Mesendoderm (in vitro differentiated cells): ENCODE measurements around the gene RBM15.

Source experiments
- DNase-seq: peaks from one replicate; pipeline ENCODE4 v3.0.0; 2013
- H2AK5ac ChIP-seq: 2 replicates; pipeline ENCODE4 v1.6.1; 2013; ENCODE audit warnings: low read length, inconsistent platforms
- H2BK120ac ChIP-seq: 2 replicates; pipeline ENCODE4 v1.6.1; 2013; ENCODE audit warnings: low read depth, mild to moderate bottlenecking, low read length, moderate library complexity, mixed read lengths
- H2BK15ac ChIP-seq: replicated peaks from 2 replicates; pipeline ENCODE4 v1.6.1; 2013; ENCODE audit warnings: low read depth, mild to moderate bottlenecking, moderate library complexity
- H2BK5ac ChIP-seq: 2 replicates; pipeline ENCODE4 v1.6.1; 2013; ENCODE audit warnings: low read length, inconsistent platforms
- H3K18ac ChIP-seq: 2 replicates; pipeline ENCODE4 v1.6.1; 2013; ENCODE audit warnings: mild to moderate bottlenecking, low read length, mixed read lengths
- H3K23ac ChIP-seq: one replicate; pipeline ENCODE4 v1.6.1; 2013; ENCODE audit warnings: low read length
- H3K27ac ChIP-seq: 2 replicates; pipeline ENCODE4 v1.5.1; 2013; ENCODE audit warnings: low read depth, mild to moderate bottlenecking, inconsistent platforms, low read length, moderate library complexity
- H3K27me3 ChIP-seq: 2 replicates; pipeline ENCODE4 v1.6.1; 2013; ENCODE audit warnings: low read length, control low read depth, mild to moderate bottlenecking, inconsistent platforms; ENCODE audit not compliant: insufficient read depth, poor library complexity
- H3K36me3 ChIP-seq: 2 replicates; pipeline ENCODE4 v1.6.1; 2013; ENCODE audit warnings: low read length, inconsistent platforms; ENCODE audit not compliant: control insufficient read depth, insufficient read depth
- H3K4ac ChIP-seq: one replicate; pipeline ENCODE4 v1.6.1; 2013; ENCODE audit warnings: low read depth, mild to moderate bottlenecking, low read length, moderate library complexity
- H3K4me1 ChIP-seq: 2 replicates; pipeline ENCODE4 v1.6.1; 2013; ENCODE audit warnings: low read depth, low read length, inconsistent platforms; ENCODE audit not compliant: control insufficient read depth
- H3K4me2 ChIP-seq: 2 replicates; pipeline ENCODE4 v1.6.1; 2013; ENCODE audit warnings: low read length
- H3K4me3 ChIP-seq: 2 replicates; pipeline ENCODE4 v1.5.1; 2013; ENCODE audit warnings: mild to moderate bottlenecking, low read length
- H3K56ac ChIP-seq: one replicate; pipeline ENCODE4 v1.6.1; 2013; ENCODE audit warnings: low read length
- H3K79me1 ChIP-seq: 2 replicates; pipeline ENCODE4 v1.6.1; 2013; ENCODE audit warnings: low read length, inconsistent platforms
- H3K79me2 ChIP-seq: 2 replicates; pipeline ENCODE4 v1.6.1; 2013; ENCODE audit warnings: mild to moderate bottlenecking, low read length; ENCODE audit not compliant: control insufficient read depth, insufficient read depth
- H3K9ac ChIP-seq: 2 replicates; pipeline ENCODE4 v1.6.1; 2013; ENCODE audit warnings: low read length, inconsistent platforms
- H4K5ac ChIP-seq: one replicate; pipeline ENCODE4 v1.6.1; 2013; ENCODE audit warnings: low read length
- H4K8ac ChIP-seq: one replicate; pipeline ENCODE4 v1.6.1; 2013; ENCODE audit warnings: low read depth, mild to moderate bottlenecking, control low read depth, low read length, moderate library complexity
- WGBS: extraction: QIAGEN DNeasy Blood & Tissue Kit; methylation state at CpG from one replicate; pipeline ENCODE4 v1.1.7; 2013; ENCODE audit warnings: low lambda C conversion rate, missing lambda C conversion rate; ENCODE audit not compliant: insufficient coverage; ENCODE audit errors: extremely low coverage; 5-methylcytosine and 5-hydroxymethylcytosine counted together

The RBM15 gene

GRCh38 chr1:110393286-110393685, 54.1 kb downstream of the RBM15 start:
- H3K4me3 ChIP-seq: no peak overlapping the region
- H3K27ac ChIP-seq: no peak overlapping the region
- no peak overlapping the region for H3K23ac ChIP-seq
- H2BK120ac ChIP-seq: no peak overlapping the region
- H3K36me3 ChIP-seq: no peaks in the 10 kb centered on the region
- H4K5ac ChIP-seq: no peak overlapping the region
- no peak overlapping the region for H2BK15ac ChIP-seq
- DNase-seq: no peak
- no peak overlapping the region for H3K18ac ChIP-seq
- no peak overlapping the region for H3K4me2 ChIP-seq
- WGBS: no CpG with 5 or more reads among the region's 2 CpGs
- no peak overlapping the region for H2BK5ac ChIP-seq
- no peaks in the 10 kb centered on the region for H3K27me3 ChIP-seq
- no peak overlapping the region for H3K4ac ChIP-seq
- no peak overlapping the region for H3K56ac ChIP-seq
- no peak overlapping the region for H4K8ac ChIP-seq
- H3K4me1 ChIP-seq: no peaks in the 10 kb centered on the region
- no peak overlapping the region for H2AK5ac ChIP-seq
- no peak overlapping the region for H3K9ac ChIP-seq
- no peaks in the 10 kb centered on the region for H3K79me2 ChIP-seq
- H3K79me1 ChIP-seq: no peaks in the 10 kb centered on the region

- H3K56ac ChIP-seq: no peak overlapping the region
- no peak overlapping the region for H3K4me2 ChIP-seq
- no peaks in the 10 kb centered on the region for H3K79me2 ChIP-seq
- no peaks in the 10 kb centered on the region for H3K4me1 ChIP-seq
- no peak overlapping the region for H2BK120ac ChIP-seq
- no peak overlapping the region for H2BK5ac ChIP-seq
- H3K23ac ChIP-seq: no peak overlapping the region
- H4K8ac ChIP-seq: no peak overlapping the region
- no peak for DNase-seq
- no peak overlapping the region for H3K4ac ChIP-seq
- WGBS: no CpG with 5 or more reads among the region's 3 CpGs
- H4K5ac ChIP-seq: no peak overlapping the region
- H2AK5ac ChIP-seq: no peak overlapping the region
- H3K27me3 ChIP-seq: no peaks in the 10 kb centered on the region
- no peaks in the 10 kb centered on the region for H3K36me3 ChIP-seq
- no peak overlapping the region for H2BK15ac ChIP-seq
- H3K18ac ChIP-seq: no peak overlapping the region
- no peaks in the 10 kb centered on the region for H3K79me1 ChIP-seq
- H3K27ac ChIP-seq: no peak overlapping the region
- no peak overlapping the region for H3K4me3 ChIP-seq
- no peak overlapping the region for H3K9ac ChIP-seq
Observed at GRCh38 chr1:110393691-110394492, 54.7 kb downstream of the RBM15 start.

- Histone ChIP-seq H3K27me3 (no peaks in the 10 kb centered on the region), H3K23ac (no peak overlapping the region), H4K5ac (no peak overlapping the region), H3K79me1 (no peaks in the 10 kb centered on the region), H3K4ac (no peak overlapping the region), H4K8ac (no peak overlapping the region), H2BK5ac (no peak overlapping the region), H3K56ac (no peak overlapping the region), H2BK15ac (no peak overlapping the region), H3K27ac (no peak overlapping the region), H2BK120ac (no peak overlapping the region), H3K36me3 (no peaks in the 10 kb centered on the region), H3K9ac (no peak overlapping the region), H3K4me2 (no peak overlapping the region), H3K18ac (no peak overlapping the region), H2AK5ac (no peak overlapping the region), H3K79me2 (no peaks in the 10 kb centered on the region), H3K4me1 (no peaks in the 10 kb centered on the region), H3K4me3 (no peak overlapping the region)
- WGBS: no CpG with 5 or more reads among the region's 3 CpGs
- no peak for DNase-seq
Observed at GRCh38 chr1:110394493-110394820, 55.3 kb downstream of the RBM15 start.
